ENCODE measurements around the gene ELF4.

- TF ChIP-seq CTCF (IDR thresholded peaks at IDR 0.05; ENCODE audit: poor library complexity) (no peak), EZH2 (IDR thresholded peaks at IDR 0.05; ENCODE audit: borderline replicate concordance) (no peak)
Observed at GRCh38 chrX:130121505-130121800, 11.2 kb upstream of the ELF4 start.

Measured in hepatocyte (in vitro differentiated cells).